Upper lobe of right lung (tissue), 1 donor: ENCODE data around the gene ALOX12. TPM values are rescaled to one million over a fixed set of nuclear protein-coding genes. Genes with fewer than 3 reads are reported as not detected.

ENCODE experiments used
- ATAC-seq: fragments of 200-7000 bp; cut with Tn5 transposase; one replicate; pipeline ENCODE4 v1.9.1; 2020; ENCODE audit warnings: mild to moderate bottlenecking, moderate library complexity
- DNase-seq: peaks from one replicate; pipeline ENCODE4 v3.0.0-alpha.2; 2020
- H3K27ac ChIP-seq: fragments of 200-600 bp; one replicate; pipeline ENCODE4 v1.8.0; 2022
- H3K27me3 ChIP-seq: fragments of 200-600 bp; one replicate; pipeline ENCODE4 v1.8.0; 2022; ENCODE audit warnings: mild to moderate bottlenecking
- H3K36me3 ChIP-seq: fragments of 200-600 bp; one replicate; pipeline ENCODE4 v1.8.0; 2022
- H3K4me1 ChIP-seq: fragments of 200-600 bp; one replicate; pipeline ENCODE4 v1.8.0; 2022
- H3K4me3 ChIP-seq: fragments of 200-600 bp; one replicate; pipeline ENCODE4 v1.8.0; 2022; ENCODE audit warnings: mild to moderate bottlenecking
- H3K9me3 ChIP-seq: fragments of 200-600 bp; one replicate; pipeline ENCODE4 v1.8.0; 2022
- intact Hi-C: fragments of 100-400 bp; cut with DNase I; formaldehyde crosslinking; loops from one replicate; pipeline ENCODE4 v1.11.0; 2022
- total RNA-seq: library from RNA; stranded (reverse); fragmentation: NEBNext Ultra II Directional; extraction: Animal tissue kit (Norgen Biotek cat#: 25700); gene quantifications from one replicate; pipeline ENCODE4 v1.2.1, GENCODE V29; 2021
- TF ChIP-seq, protein P1 (sequence below): fragments of 200-600 bp; IDR thresholded peaks from one replicate; pipeline ENCODE4 v1.8.0; 2022; ENCODE audit warnings: antibody characterized with exemption
- donor health status: DM: no; HTN: yes; CAD: no; lungs with severe emphysema.

Gene ALOX12
- total RNA-seq, 1 donor from 2014 or later, result 0.17 TPM

DNA sequence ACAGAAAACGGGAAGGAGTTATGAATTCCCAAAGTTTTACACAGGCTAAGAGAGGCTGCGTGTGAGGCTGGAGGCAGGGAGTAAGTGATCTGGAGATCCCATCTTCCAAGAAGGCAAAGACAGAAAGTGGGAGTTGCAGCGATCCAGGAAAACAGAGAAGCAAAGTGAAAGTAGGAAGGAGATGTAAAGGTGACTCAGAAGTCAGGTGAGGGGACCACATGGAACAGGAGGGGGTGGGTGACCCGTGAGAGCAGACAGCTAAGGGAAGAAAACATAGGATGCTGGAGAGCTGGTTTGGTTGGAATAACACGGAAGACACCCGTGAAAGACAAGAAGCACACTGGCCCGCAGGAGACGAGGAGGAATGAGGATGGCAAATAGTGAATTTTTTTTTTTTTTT, 1.3 kb downstream of the ALOX12 start:
- H3K4me3 ChIP-seq, result no peak overlapping the region
- peaks cover 3% of the 10 kb centered on the region for H3K4me1 ChIP-seq
- DNase-seq (no peak), ATAC-seq (no peak)
- peaks cover 25% of the 10 kb centered on the region for H3K36me3 ChIP-seq
- H3K27me3 ChIP-seq, result no peaks in the 10 kb centered on the region
- TF ChIP-seq, protein P1, sequence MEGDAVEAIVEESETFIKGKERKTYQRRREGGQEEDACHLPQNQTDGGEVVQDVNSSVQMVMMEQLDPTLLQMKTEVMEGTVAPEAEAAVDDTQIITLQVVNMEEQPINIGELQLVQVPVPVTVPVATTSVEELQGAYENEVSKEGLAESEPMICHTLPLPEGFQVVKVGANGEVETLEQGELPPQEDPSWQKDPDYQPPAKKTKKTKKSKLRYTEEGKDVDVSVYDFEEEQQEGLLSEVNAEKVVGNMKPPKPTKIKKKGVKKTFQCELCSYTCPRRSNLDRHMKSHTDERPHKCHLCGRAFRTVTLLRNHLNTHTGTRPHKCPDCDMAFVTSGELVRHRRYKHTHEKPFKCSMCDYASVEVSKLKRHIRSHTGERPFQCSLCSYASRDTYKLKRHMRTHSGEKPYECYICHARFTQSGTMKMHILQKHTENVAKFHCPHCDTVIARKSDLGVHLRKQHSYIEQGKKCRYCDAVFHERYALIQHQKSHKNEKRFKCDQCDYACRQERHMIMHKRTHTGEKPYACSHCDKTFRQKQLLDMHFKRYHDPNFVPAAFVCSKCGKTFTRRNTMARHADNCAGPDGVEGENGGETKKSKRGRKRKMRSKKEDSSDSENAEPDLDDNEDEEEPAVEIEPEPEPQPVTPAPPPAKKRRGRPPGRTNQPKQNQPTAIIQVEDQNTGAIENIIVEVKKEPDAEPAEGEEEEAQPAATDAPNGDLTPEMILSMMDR, result no peak
- no peak overlapping the region for H3K27ac ChIP-seq
- no peaks in the 10 kb centered on the region for H3K9me3 ChIP-seq
- intact Hi-C loops, result no loop called here

DNA sequence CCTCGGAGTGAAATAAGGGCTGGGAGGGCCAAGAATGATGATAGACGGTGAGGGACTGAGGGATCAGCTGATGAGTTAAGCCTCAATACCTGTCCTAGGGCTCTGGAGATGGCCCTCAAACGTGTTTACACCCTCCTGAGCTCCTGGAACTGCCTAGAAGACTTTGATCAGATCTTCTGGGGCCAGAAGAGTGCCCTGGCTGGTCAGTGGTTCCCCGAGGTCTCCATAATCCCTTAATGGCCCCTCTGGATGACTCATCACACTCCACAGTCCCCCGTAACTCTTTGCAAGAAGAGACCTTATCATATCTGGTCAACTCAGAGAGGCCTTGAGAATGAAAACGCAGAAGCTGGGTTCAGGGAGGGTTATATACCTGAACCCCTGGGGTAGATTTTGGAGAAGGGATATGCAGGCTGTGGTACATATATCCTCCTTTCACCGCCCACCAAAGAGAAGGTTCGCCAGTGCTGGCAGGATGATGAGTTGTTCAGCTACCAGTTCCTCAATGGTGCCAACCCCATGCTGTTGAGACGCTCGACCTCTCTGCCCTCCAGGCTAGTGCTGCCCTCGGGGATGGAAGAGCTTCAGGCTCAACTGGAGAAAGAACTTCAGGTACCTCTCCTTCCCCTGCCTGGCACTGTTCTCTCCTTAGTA, 3.1 kb downstream of the ALOX12 start:
- Histone ChIP-seq H3K27ac (no peak overlapping the region), H3K4me1 (peaks cover 3% of the 10 kb centered on the region), H3K27me3 (no peaks in the 10 kb centered on the region), H3K4me3 (no peak overlapping the region), H3K36me3 (peaks cover 36% of the 10 kb centered on the region), H3K9me3 (no peaks in the 10 kb centered on the region)
- intact Hi-C loops, result no loop called here
- ATAC-seq, result no peak
- TF ChIP-seq, protein P1, result no peak
- DNase-seq, result no peak

DNA sequence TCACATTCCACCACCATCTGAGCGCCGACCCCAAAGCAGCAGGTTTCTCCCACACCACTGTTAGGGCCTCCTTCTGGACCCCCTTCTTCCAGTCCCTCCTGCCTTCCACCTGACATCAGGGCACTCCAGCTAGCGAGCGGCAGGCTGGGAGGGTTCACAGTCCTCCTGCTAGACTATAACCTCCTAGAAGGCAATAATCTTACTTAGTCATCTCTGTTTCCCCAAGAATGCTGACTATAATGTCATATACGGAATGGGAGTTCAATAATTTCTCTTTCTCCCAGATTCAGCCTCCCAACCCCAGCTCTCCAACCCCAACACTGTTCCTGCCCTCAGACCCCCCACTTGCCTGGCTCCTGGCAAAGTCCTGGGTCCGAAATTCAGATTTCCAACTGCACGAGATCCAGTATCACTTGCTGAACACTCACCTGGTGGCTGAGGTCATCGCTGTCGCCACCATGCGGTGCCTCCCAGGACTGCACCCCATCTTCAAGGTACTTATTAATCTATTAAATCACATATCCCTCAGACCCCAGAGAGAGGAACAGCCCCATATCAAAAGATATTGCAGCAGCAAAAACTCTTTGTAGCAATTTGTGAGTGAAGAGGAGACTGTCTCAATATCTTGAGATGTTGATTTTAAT, 5.6 kb downstream of the ALOX12 start:
- H3K4me3 ChIP-seq, result no peak overlapping the region
- no peaks in the 10 kb centered on the region for H3K27me3 ChIP-seq
- no peaks in the 10 kb centered on the region for H3K9me3 ChIP-seq
- no peak for DNase-seq
- ATAC-seq, result no peak
- intact Hi-C loops, result no loop called here
- no peak overlapping the region for H3K27ac ChIP-seq
- peaks cover 39% of the 10 kb centered on the region for H3K36me3 ChIP-seq
- TF ChIP-seq, protein P1, result peak; percentile 38
- no peaks in the 10 kb centered on the region for H3K4me1 ChIP-seq

DNA sequence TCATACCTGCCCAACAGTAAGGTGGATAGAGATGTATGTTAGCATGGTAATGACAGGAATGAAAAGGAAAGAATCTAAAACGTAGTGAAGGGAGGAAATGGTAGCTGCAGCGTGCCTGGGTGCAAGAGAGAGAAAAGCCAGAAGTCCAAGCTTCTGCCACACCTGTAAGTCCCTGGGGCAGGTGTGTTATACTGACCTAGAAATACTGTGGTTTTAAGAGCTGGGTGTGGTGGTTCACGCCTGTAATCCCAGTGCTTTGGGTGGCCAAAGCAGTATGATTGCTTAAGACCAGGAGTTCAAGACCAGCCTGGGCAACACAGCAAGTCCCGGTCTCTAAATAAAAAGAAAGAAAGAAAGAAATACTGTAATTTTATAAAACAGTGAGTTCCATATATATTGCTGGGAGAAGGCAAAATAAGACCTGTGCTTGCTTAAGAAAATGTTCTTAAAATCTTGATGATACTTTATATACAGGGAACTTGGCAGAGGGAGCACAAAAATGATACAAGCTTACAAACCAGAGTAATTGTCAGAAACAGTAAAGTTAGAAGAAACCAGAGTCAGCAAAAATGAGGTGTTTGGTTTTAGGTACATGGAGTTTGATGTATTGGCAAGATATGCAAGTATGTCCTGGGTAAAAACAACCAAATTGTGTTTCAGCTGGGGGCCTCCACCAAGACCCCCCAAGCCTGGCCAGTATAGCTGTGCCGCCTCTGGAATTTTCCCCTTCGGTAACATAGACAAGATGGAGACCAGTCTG, 6.6 kb downstream of the ALOX12 start:
- DNase-seq (no peak), ATAC-seq (no peak)
- no peak overlapping the region for H3K27ac ChIP-seq
- TF ChIP-seq, protein P1, result no peak
- H3K4me1 ChIP-seq, result no peaks in the 10 kb centered on the region
- H3K27me3 ChIP-seq, result no peaks in the 10 kb centered on the region
- no peak overlapping the region for H3K4me3 ChIP-seq
- intact Hi-C loops, result no loop called here
- H3K36me3 ChIP-seq, result peaks cover 48% of the 10 kb centered on the region
- H3K9me3 ChIP-seq, result no peaks in the 10 kb centered on the region

DNA sequence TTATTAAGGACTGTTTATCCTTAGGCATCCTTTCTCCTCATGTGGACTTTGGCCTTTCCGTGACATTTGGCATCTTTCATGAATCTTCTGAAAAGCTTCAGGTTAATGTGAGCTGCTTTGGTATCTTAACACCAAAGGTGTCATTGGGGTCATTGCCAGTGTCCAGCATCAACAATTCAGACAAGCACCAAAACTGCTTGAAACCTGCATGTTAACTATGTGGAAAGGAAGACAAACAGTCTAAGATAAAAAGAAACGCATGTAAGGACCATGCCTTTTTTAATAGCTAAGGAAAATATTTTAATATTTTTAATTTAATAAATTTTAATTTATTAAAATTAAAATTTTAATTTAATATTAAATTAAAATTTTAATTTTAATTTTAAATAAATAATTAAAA, 7.9 kb downstream of the ALOX12 start:
- H3K9me3 ChIP-seq, result no peaks in the 10 kb centered on the region
- no peaks in the 10 kb centered on the region for H3K27me3 ChIP-seq
- H3K27ac ChIP-seq, result no peak overlapping the region
- DNase-seq (no peak), ATAC-seq (no peak)
- intact Hi-C loops, result no loop called here
- no peaks in the 10 kb centered on the region for H3K4me1 ChIP-seq
- no peak overlapping the region for H3K4me3 ChIP-seq
- TF ChIP-seq, protein P1, result no peak
- H3K36me3 ChIP-seq, result peaks cover 59% of the 10 kb centered on the region
